ENCODE data around the gene PLIN1.

Gene PLIN1

DNA sequence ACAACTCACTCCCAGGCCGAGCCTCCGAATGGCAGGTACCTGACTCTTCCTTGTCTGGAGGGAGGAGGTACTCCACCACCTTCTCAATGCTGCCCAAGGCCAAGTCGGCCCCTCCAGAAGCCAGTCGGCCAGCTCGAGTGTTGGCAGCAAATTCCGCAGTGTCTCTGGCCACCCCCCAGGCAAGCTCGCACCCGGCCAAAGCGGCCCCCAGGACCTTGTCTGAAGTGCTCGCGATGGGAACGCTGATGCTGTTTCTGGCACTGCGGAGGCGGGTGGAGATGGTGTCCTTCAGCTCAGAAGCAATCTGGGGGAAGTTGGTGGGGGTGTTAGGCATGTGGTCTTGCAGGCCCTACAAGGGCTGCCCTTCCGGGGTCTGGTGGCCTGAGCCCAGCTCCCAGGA, 9.2 kb downstream of the PLIN1 start:
- no peak overlapping the region for H3K4me3 ChIP-seq (ENCODE audit: low read length)
- H3K27me3 ChIP-seq (ENCODE audit: control insufficient read depth, insufficient read depth, low read length), result no peaks in the 10 kb centered on the region
- no peak overlapping the region for H3K27ac ChIP-seq (ENCODE audit: low read depth, low read length)
- peaks cover 1% of the 10 kb centered on the region for H3K4me1 ChIP-seq (ENCODE audit: control insufficient read depth, insufficient read depth, low read length)
- no peaks in the 10 kb centered on the region for H3K36me3 ChIP-seq (ENCODE audit: control insufficient read depth, insufficient read depth, low read length)
- H3K9ac ChIP-seq (ENCODE audit: low read length), result no peak overlapping the region

DNA sequence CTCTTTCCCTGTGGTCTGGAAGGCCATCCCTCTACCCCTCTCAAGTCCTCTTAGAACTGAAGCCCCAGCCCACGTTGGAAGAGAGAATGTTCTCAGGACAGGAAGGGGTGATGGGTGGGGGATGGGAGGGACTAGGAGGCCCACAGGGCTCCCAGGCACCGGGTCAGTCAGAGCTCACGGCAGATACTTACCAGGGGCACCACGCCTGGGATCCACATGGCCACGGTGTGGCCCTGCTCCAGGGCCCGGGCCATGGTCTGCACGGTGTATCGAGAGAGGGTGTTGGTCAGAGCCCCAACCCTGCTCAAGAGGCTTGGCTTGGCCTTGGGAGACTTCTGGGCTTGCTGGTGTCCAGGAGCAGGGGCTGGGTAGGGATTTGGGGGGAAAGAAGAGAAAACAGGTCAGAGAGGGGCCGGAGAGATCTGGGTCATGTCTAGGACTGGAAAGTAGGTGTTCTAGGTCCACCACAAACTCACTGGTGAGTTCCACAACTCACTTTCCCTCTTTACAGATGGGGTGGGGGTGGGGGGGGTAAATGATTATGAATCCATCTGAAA, 9.8 kb downstream of the PLIN1 start:
- no peak overlapping the region for H3K27ac ChIP-seq (ENCODE audit: low read depth, low read length)
- no peak overlapping the region for H3K4me3 ChIP-seq (ENCODE audit: low read length)
- H3K36me3 ChIP-seq (ENCODE audit: control insufficient read depth, insufficient read depth, low read length), result no peaks in the 10 kb centered on the region

DNA sequence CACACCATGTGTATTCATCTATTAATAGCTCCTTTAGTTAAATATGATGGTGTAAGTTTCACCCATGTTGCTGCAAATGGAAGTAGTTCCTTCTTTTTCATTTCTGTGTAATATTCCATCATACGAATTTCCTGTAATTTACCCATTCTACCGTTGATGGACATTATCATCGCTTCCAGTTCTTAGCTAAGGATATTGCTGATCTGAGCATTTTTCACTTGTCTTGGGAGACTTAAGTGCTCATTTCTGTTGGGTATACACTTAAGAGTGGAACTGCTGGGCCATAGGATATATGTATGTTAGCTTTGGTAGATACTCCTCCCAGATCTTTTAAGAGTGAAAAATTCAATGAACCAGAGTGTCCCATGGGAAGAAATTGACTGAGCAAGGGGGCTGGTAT, 11.0 kb downstream of the PLIN1 start:
- no peak overlapping the region for H3K4me3 ChIP-seq (ENCODE audit: low read length)
- no peak overlapping the region for H3K27ac ChIP-seq (ENCODE audit: low read depth, low read length)
- H3K36me3 ChIP-seq (ENCODE audit: control insufficient read depth, insufficient read depth, low read length), result no peaks in the 10 kb centered on the region
- H3K9ac ChIP-seq (ENCODE audit: low read length), result no peak overlapping the region
- H3K27me3 ChIP-seq (ENCODE audit: control insufficient read depth, insufficient read depth, low read length), result no peaks in the 10 kb centered on the region
- peaks cover 3% of the 10 kb centered on the region for H3K4me1 ChIP-seq (ENCODE audit: control insufficient read depth, insufficient read depth, low read length)

More for the DNA sequence above, 9.8 kb downstream of the PLIN1 start:
- Histone ChIP-seq H3K4me1 (ENCODE audit: control insufficient read depth, insufficient read depth, low read length) (peaks cover 3% of the 10 kb centered on the region), H3K9ac (ENCODE audit: low read length) (no peak overlapping the region), H3K27me3 (ENCODE audit: control insufficient read depth, insufficient read depth, low read length) (no peaks in the 10 kb centered on the region)

DNA sequence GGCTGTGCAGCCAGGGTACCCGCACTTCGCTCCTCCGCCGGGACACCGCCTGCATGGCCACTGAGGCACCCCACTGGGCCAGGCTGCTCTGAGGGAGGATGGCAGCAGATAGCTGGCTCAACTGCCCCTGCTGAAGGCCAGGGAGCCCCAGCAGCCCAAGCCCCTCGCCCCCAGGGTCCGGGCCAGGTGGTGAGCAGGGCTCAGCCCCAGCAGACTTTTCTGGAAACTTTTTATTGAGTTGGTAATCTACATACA, 11.5 kb downstream of the PLIN1 start:
- H3K27me3 ChIP-seq (ENCODE audit: control insufficient read depth, insufficient read depth, low read length), result no peaks in the 10 kb centered on the region
- H3K27ac ChIP-seq (ENCODE audit: low read depth, low read length), result no peak overlapping the region
- H3K36me3 ChIP-seq (ENCODE audit: control insufficient read depth, insufficient read depth, low read length), result no peaks in the 10 kb centered on the region
- peaks cover 3% of the 10 kb centered on the region for H3K4me1 ChIP-seq (ENCODE audit: control insufficient read depth, insufficient read depth, low read length)
- no peak overlapping the region for H3K4me3 ChIP-seq (ENCODE audit: low read length)
- no peak overlapping the region for H3K9ac ChIP-seq (ENCODE audit: low read length)

DNA sequence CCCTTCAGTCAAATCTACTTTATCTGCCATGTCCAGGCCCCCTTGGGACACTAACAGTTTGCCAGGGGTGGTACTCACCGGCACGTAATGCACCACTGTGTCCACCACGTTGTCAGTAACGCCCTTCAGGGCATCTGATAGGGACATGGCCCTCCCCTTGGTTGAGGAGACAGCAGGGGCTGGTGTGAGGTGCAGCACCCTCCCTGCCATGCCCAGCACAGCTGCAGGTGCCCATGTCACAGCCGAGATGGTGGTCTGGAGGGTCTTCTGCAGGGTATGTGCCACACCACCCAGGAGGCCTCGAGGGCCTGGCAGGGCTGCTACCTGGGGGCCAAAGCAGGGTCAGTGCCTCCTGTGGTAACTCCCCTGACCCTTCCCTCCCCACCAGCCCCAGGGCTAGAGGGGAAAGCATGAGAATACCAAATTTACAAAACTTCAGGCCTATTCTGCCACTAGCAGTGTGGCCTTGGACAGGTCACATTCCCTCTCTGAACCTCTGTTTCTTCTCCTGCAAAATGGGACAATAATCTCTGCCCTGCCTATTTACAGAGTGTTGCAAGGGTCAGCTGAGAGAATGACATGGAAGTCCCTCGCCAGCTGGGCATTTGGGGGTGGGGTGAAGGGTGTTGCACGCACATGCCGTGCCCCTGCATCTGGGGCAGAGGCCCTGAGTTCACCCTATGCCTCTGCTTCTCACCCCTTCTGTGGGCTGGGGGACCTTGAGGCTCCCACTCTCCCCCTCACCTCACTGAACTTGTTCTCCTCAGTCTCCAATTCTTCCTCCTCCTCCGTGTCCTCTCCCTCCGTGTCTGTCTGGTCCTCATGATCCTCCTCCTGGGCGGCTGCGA, 12.1 kb downstream of the PLIN1 start:
- Histone ChIP-seq H3K27me3 (ENCODE audit: control insufficient read depth, insufficient read depth, low read length) (no peaks in the 10 kb centered on the region), H3K36me3 (ENCODE audit: control insufficient read depth, insufficient read depth, low read length) (no peaks in the 10 kb centered on the region), H3K4me1 (ENCODE audit: control insufficient read depth, insufficient read depth, low read length) (peaks cover 3% of the 10 kb centered on the region), H3K4me3 (ENCODE audit: low read length) (no peak overlapping the region), H3K27ac (ENCODE audit: low read depth, low read length) (no peak overlapping the region), H3K9ac (ENCODE audit: low read length) (no peak overlapping the region)

DNA sequence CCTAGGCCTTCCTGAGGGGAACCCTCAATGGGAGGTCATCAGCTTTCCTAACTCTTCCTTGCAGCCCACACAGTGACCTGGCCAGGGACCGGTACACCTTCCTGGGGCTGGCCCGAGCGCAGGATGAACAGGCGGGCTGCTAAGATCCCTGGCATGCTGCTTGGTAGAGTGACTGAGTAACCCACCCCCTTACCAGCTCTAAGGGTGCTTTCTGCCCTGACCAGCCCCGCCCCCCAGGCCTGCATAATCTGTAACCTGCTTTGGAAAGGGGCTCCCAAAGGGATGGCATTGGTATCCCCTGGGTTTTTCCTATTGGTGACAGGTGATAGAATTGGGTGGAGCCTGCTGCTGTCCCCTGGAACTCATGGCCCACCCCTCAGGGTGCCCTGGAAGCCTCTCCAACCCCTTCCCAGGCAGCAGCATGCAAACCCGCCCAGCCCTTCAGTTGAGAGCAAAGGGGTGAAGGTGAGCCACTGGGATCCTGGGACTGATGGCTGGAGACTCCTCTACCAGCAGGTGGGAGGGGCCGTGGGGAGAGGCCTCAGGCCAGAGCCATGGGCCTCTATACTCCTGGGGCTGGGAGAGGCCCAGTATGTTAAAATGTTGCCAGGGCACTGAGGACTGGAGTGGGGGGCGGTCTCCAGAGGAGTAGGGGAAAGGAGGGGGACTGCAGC, 12.8 kb downstream of the PLIN1 start:
- H3K4me1 ChIP-seq (ENCODE audit: control insufficient read depth, insufficient read depth, low read length), result peaks cover 3% of the 10 kb centered on the region
- no peak overlapping the region for H3K9ac ChIP-seq (ENCODE audit: low read length)
- H3K27ac ChIP-seq (ENCODE audit: low read depth, low read length), result peak overlapping the region; percentile 51
- H3K27me3 ChIP-seq (ENCODE audit: control insufficient read depth, insufficient read depth, low read length), result no peaks in the 10 kb centered on the region
- no peak overlapping the region for H3K4me3 ChIP-seq (ENCODE audit: low read length)
- H3K36me3 ChIP-seq (ENCODE audit: control insufficient read depth, insufficient read depth, low read length), result no peaks in the 10 kb centered on the region

DNA sequence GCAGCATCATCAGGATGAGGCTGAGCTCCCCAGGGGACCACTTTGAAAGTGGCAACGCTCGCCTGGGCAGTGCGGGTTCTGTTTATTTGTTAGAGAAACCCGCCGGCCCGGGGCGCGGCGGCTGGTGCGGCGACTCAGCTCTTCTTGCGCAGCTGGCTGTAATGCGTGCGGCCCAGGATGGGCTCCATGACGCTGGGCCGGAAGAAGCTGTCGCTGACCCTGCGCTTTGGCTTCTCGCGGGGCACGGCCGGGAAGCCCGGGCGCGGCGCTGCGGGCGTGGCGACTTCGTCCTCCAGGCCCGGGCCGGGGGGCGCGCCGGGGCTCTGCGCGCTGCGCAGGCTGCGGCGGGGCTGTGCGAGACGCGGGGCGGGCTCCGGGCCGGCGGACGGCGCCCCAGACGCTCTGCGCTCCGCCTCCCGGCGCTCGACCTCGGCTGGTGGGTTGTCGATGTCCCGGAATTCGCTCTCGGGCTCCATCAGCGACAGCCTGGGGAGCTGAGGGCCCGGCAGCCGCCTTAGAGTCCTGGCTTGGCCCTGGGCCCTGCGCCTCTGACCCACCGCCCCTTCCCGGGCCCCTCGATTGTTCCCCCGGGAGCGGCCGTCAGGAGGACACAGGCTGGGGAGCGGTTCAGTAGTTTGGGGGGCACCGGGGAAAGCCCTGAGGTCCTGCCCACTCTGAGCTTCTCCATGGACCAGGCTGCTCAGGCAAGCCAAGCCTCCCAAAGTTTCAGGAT, 13.6 kb downstream of the PLIN1 start:
- Histone ChIP-seq H3K27ac (ENCODE audit: low read depth, low read length) (peak overlapping the region; percentile 51), H3K4me3 (ENCODE audit: low read length) (peak overlapping the region; percentile 55), H3K9ac (ENCODE audit: low read length) (peak overlapping the region; percentile 41)

DNA sequence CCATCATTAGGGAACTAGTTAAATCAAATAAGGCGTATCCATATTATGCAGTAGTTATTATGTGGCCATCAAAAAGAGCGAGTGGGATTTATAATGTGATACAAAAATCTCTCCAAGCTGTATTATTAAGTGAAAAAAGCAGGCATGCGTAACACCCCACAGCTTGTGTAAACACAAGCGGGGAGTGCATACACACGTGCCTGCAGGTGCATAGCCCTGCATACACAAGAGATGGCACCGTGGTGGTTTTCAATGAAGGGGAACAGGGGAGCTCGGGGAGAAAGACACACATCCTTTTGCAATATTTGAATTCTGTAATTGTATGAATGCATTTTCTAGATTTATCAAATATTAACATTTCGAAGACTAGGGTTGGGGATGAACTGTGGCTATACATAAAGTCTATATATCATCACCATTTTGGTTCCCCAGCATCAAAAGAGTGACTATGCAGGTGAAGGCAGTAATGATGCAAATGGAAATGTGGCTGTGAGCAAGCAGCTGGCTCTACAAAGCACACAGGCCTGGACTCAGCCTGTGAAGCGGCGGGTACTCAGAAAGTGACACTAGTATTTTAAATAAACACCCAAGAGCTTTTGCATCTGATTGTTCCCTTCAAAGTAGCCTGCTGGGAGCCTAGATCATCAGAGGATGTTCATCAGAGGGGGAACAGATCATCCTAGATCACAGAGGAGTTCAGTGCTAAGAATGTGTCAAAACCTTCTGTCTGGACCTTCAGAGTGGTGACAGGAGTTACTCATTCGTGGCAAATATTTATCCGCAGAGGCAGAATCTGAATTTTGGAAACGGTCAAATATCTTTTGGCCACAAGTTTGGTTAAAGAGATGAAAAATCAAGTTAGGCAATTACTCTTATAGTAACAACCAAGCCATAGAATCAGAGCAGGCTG, 14.5 kb downstream of the PLIN1 start:
- peak overlapping the region; percentile 6 for H3K27ac ChIP-seq (ENCODE audit: low read depth, low read length)
- peak overlapping the region; percentile 55 for H3K4me3 ChIP-seq (ENCODE audit: low read length)
- H3K9ac ChIP-seq (ENCODE audit: low read length), result no peak overlapping the region

More for the DNA sequence above, 13.6 kb downstream of the PLIN1 start:
- peaks cover 3% of the 10 kb centered on the region for H3K4me1 ChIP-seq (ENCODE audit: control insufficient read depth, insufficient read depth, low read length)
- H3K27me3 ChIP-seq (ENCODE audit: control insufficient read depth, insufficient read depth, low read length), result no peaks in the 10 kb centered on the region
- no peaks in the 10 kb centered on the region for H3K36me3 ChIP-seq (ENCODE audit: control insufficient read depth, insufficient read depth, low read length)

DNA sequence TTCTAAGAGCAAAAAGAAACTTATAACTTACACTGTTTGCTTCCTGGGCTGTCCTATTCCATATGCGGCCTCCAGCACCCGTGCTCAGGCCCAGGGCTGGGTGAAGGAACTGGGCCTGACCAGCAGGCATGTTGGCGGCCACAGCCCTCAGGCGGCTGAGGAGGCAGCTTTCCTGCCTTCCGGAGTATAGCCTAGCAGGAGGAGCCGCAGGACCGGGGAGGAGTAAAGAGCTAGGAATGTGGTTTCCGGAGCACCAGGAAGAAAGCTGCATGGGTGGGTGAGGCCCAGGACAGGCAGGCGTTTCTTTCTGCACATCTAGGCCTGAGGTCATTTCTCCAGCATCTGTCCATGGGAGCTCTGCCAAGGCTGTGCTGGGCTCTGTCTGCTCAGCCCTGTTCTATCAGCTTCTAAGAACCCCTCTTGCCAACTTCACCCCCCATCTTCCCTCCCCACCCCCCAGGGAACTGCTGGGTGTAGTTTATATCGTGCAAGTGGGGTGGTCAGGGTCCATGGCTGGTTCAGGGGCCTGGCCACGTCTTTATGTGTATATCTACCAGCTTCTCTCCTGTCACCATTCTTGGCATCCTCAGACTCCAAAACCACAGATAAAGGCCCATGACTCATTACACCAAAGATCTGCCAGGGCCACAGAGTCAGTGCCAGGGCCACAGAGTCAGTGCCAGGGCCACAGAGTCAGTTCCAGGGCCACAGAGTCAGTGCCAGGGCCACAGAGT, 16.1 kb downstream of the PLIN1 start:
- peak overlapping the region; percentile 18 for H3K27ac ChIP-seq (ENCODE audit: low read depth, low read length)
- no peak overlapping the region for H3K4me3 ChIP-seq (ENCODE audit: low read length)

More for the DNA sequence above, 14.5 kb downstream of the PLIN1 start:
- H3K4me1 ChIP-seq (ENCODE audit: control insufficient read depth, insufficient read depth, low read length), result peaks cover 3% of the 10 kb centered on the region
- no peaks in the 10 kb centered on the region for H3K36me3 ChIP-seq (ENCODE audit: control insufficient read depth, insufficient read depth, low read length)
- no peaks in the 10 kb centered on the region for H3K27me3 ChIP-seq (ENCODE audit: control insufficient read depth, insufficient read depth, low read length)

DNA sequence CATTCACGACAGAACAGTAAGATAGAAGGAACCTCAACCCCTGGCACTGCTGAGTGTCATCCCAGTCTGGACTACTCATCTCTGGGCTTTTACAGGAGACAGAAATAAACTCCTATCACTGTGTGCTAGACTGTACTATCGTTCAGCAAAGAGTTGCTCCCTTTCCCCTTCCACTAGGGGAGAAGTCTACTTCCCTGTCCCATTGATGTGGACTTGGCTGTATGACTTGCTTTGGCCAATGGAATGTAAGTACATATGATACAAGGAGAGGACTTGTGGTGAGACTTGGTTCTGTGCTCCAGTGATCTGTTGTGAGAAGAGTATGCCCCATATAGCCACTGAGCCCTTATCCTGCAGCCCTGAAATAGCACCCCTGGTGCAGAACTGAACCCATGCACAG, 18.6 kb downstream of the PLIN1 start:
- H3K27me3 ChIP-seq (ENCODE audit: control insufficient read depth, insufficient read depth, low read length), result no peaks in the 10 kb centered on the region
- no peaks in the 10 kb centered on the region for H3K36me3 ChIP-seq (ENCODE audit: control insufficient read depth, insufficient read depth, low read length)
- no peak overlapping the region for H3K9ac ChIP-seq (ENCODE audit: low read length)
- no peak overlapping the region for H3K4me3 ChIP-seq (ENCODE audit: low read length)
- H3K4me1 ChIP-seq (ENCODE audit: control insufficient read depth, insufficient read depth, low read length), result peaks cover 3% of the 10 kb centered on the region
- H3K27ac ChIP-seq (ENCODE audit: low read depth, low read length), result no peak overlapping the region

More for the DNA sequence above, 16.1 kb downstream of the PLIN1 start:
- peaks cover 3% of the 10 kb centered on the region for H3K4me1 ChIP-seq (ENCODE audit: control insufficient read depth, insufficient read depth, low read length)
- H3K27me3 ChIP-seq (ENCODE audit: control insufficient read depth, insufficient read depth, low read length), result no peaks in the 10 kb centered on the region
- H3K9ac ChIP-seq (ENCODE audit: low read length), result no peak overlapping the region
- no peaks in the 10 kb centered on the region for H3K36me3 ChIP-seq (ENCODE audit: control insufficient read depth, insufficient read depth, low read length)

DNA sequence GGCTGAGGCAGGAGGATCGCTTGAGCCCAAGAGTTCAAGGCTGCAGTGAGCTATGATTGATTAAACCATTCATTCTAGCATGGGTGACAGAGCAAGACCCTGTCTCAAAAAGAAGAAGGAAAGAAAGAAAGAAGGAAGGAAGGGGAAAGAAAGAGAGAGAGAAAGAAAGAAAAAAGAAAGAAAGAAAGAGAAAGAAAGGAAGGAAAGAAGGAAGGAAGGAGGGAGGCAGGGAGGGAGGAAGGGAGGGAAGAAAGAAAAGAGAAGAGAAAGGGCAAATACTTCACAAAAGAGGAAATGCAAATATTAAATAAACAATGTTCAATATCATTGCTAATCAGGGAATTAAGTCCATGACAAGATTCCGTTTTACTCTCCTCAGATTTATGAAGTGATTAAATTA, 19.9 kb downstream of the PLIN1 start:
- H3K4me1 ChIP-seq (ENCODE audit: control insufficient read depth, insufficient read depth, low read length), result peaks cover 4% of the 10 kb centered on the region
- H3K27me3 ChIP-seq (ENCODE audit: control insufficient read depth, insufficient read depth, low read length), result no peaks in the 10 kb centered on the region
- H3K4me3 ChIP-seq (ENCODE audit: low read length), result no peak overlapping the region
- H3K9ac ChIP-seq (ENCODE audit: low read length), result no peak overlapping the region
- no peak overlapping the region for H3K27ac ChIP-seq (ENCODE audit: low read depth, low read length)
- H3K36me3 ChIP-seq (ENCODE audit: control insufficient read depth, insufficient read depth, low read length), result no peaks in the 10 kb centered on the region
